DND-41 (cell line): Measurements from ENCODE around the gene DLG2.

Experiments
- CTCF ChIP-seq: IDR thresholded peaks from 2 replicates; pipeline ENCODE4 v1.5.1; 2012; ENCODE audit warnings: borderline replicate concordance, low read length, moderate library complexity, mild to moderate bottlenecking; ENCODE audit not compliant: poor library complexity, severe bottlenecking; ENCODE audit errors: extremely low read depth
- EZH2 ChIP-seq: IDR thresholded peaks from 3 replicates; pipeline ENCODE4 v1.6.1; 2012; ENCODE audit warnings: borderline replicate concordance, low read depth, mild to moderate bottlenecking, moderate library complexity, low read length, inconsistent platforms; ENCODE audit not compliant: severe bottlenecking

GRCh38 chr11:83711106-83711527, 1916.0 kb downstream of the DLG2 start:
- no peak for TF ChIP-seq CTCF
- no peak for TF ChIP-seq EZH2
